NCI-H1694 (cell line): ENCODE data around the gene FASTKD3.
A peak's percentile ranks its signal among the peaks of the same experiment; 100 is the strongest.
"Not testable (repeated sequence)": the region's sequence is repeated elsewhere in the genome, so short reads cannot be mapped to it uniquely, and the experiment has no call there.

Experiments
- DNase-seq: peaks from one replicate; lab custom pipeline; 2025; lab: John Stamatoyannopoulos, UW

FASTKD3 gene, protein sequence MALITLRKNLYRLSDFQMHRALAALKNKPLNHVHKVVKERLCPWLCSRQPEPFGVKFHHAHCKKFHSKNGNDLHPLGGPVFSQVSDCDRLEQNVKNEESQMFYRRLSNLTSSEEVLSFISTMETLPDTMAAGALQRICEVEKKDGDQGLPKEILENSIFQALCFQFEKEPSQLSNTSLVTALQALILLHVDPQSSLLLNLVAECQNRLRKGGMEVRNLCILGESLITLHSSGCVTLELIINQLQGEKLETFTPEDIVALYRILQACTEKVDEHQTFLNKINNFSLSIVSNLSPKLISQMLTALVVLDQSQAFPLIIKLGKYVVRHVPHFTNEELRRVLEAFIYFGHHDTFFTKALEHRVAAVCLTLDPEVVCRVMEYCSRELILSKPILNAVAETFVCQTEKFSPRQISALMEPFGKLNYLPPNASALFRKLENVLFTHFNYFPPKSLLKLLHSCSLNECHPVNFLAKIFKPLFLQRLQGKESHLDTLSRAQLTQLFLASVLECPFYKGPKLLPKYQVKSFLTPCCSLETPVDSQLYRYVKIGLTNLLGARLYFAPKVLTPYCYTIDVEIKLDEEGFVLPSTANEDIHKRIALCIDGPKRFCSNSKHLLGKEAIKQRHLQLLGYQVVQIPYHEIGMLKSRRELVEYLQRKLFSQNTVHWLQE

DNA sequence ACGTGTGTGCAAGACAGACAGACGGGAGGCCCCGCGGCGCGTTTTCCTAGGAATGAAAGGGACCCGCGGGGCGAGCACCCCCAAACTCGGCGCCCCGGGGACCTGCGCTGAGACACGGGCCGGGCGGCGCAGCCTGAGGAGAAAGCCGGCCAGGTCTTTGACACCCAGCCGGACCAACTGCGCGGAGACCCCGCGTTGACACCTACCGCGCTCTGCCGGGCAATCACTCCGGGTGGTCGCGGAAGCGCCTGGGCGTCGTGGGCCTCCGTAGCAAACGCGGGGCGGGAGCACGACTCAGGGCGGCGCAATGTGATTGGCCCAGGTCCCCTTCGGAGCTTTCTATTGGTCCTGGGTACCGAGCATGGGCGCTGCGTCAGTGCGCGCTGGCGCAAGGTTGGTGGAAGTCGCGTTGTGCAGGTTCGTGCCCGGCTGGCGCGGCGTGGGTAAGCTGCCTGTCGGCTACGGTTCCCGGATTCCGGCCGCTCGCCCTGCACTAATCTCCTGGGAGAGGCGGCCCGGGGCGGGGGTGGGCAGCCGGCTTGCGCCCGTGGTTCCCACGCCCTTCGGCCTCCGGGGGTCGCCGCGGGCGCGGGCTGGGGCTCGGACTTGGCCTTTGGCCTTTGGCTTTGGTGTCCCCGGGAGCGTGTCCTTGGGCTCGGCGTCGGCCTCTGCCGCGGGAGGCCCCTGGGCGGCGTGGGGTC lies at the start of gene FASTKD3, which contains the start of gene MTRR:
FASTKD3 (minus strand) TSS at position 259 of the 701 bp plus-strand sequence. CDS start 948 bp downstream, outside the sequence.
MTRR (plus strand) TSS at position 376 of the 701 bp plus-strand sequence. CDS start 1,647 bp downstream, outside the sequence.
- DNase-seq = peak; percentile 94

DNA sequence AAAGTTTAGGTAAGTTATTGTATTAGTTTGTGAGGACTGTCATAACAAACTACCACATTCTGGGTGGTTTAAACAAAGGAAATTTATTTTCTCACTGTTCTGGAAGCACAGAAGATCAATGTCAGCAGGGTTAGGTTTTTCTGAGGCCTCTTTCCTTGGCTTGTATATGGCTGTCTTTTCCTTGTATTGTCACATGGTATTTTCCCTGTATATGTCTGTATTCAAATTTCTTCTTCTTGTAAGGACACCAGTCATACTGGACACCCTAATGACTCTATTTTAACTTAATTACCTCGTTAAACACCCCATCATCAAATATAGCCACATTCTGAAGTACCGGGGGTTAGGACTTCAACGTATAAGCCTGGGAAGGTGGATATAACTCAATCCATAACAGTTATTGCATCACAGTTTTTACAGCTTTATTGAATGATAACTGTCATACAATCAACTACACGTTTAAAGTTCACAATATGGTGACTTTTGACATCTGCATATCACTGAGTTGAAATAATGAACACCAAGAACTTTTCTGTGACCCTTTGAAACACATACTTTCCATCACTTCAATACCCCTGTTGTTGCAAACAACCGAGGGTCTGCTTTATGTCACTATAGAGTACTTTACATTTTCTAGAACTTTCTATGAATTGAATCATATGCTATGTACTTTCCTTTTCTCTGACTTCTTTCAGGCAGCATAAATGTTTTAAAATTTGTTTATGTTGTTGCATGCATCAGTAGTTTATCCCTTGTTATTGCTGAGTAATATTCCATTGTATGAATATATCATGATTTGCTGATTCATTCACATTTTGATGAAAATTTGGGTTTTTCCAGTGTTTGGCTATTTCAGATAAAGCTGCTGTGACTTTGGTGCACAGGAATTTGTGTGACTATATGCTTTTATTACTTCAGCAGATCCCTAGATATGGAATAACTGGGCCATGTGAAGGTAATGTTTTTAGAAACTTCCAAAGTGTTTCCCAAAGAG lies 48.6 kb upstream of the FASTKD3 start:
- DNase-seq = no peak

DNA sequence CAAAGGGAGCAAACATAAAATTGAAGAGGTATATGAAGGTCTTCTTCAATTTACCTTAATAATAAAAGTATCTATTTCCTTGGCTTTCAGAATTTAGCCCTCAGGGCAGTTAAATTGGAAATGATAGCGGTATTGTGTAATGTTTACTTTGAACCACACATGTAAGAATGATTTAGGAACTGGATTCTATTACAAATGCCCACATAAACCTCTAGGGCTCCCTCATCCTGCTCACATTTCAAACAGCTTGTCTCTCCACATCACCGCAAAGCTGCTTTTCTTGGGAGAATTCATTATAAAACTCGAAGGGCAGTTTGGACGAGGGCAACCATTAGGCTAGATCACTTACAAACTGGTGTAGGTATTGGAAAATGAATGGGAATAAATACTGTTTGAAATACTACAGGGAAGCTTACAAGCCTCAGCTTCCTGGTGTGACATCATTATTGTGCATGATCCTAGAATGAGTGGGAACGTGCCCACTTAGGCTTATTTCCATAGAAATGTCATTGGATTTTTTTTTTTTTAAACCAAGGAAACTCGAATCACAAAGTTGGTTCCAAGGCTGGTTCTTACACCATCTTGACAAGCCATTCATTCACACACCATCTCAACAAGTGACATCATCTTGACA lies 47.5 kb upstream of the FASTKD3 start:
- DNase-seq = no peak

DNA sequence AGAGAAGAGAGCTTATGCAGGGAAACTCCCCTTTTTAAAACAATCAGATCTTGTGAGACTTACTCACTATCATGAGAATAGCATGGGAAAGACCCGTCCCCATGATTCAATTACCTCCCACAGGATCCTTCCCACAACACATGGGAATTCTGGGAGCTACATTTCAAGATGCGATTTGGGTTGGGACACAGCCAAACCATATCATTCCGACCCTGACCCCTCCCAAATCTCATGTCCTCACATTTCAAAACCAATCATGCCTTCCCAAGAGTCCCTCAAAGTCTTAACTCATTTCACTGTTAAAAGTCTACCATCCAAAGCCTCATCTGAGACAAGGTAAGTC lies 42.6 kb upstream of the FASTKD3 start:
- DNase-seq = not testable (repeated sequence)

DNA sequence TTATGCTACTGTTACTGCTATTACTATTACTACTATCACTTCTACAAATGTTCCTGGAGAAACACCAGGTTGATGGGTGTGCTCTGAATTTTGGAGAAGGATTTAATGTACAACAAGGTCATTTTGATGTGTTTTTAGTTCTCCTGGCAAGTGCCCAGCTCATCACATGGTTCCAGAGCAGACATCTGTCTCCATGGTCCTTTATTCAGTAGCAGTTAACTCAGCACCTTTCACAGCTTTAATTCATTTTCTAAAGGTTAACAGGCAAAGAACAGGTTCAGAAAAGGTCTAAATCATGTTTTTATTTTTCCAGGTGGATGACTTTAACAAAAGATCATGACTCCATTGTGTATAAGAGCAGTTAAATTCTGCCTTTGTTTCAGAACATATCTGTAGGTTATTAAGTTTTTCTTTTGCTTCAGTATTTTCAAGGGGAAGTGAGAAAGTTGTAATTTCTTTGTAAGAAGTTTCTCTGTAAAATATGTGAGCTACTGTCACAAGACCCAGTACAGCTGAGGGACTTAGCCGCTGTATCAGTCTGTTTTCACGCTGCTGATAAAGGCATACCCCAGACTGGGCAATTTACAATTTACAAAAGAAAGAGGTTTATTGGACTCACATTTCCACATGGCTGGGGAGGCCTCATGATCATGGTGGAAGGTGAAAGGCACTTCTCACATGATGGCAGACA lies 42.1 kb upstream of the FASTKD3 start:
- DNase-seq = peak; percentile 47

DNA sequence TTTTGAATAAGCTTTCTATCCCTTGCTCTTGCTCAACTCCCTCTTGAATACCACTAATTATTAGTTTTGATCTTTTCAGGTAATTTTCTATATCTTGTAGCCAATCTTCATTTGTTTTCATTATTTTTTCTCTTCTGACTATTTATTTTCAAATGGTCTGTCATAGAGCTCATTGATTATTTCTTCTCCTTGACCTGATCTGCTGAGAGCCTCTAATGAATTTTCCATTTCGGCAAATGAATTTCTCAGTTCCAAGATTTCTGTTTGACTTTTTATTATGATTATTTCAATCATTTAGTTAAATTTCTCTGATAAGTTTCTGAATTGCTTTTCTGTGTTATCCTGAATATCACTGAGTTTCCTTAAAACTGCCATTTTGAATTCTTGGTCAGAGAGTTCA lies 39.5 kb upstream of the FASTKD3 start:
- DNase-seq = no peak

DNA sequence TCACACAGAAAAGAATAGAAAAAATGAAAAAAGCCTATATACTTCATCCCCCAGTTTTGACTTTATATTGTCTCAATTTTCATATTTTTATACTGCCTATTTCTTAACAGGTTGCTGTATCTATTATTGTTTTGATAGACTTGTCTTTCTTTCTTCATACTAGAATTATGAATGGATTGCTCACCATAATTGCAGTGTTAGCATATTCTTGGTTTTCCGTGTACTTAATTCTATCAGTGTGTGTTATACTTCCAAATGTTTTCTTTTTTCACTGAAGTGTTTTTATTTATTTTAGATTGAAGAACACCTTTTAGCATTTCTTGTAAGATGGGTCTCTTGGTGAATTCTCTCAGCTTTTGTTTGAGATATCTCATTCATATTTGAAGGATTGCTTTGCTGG lies 38.8 kb upstream of the FASTKD3 start:
- no peak for DNase-seq

DNA sequence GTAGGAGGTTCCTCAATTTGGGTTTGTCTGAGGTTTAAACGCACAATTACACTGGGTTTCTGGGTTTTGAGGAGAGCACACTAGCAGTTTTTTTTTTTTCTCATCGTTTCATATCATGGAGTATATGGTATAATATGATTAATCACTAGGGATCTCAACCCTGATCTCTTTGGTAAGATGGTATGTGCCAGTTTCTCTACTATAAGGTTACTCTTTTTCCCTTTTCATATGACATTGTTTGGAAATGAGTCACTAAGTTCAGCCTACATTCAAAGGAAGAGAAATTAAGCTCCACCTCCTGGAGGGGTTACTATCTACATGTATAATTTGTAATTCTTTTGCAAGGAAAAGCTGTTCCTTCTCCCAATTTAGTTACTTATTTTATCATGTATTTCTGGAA lies 35.3 kb upstream of the FASTKD3 start:
- DNase-seq = no peak

DNA sequence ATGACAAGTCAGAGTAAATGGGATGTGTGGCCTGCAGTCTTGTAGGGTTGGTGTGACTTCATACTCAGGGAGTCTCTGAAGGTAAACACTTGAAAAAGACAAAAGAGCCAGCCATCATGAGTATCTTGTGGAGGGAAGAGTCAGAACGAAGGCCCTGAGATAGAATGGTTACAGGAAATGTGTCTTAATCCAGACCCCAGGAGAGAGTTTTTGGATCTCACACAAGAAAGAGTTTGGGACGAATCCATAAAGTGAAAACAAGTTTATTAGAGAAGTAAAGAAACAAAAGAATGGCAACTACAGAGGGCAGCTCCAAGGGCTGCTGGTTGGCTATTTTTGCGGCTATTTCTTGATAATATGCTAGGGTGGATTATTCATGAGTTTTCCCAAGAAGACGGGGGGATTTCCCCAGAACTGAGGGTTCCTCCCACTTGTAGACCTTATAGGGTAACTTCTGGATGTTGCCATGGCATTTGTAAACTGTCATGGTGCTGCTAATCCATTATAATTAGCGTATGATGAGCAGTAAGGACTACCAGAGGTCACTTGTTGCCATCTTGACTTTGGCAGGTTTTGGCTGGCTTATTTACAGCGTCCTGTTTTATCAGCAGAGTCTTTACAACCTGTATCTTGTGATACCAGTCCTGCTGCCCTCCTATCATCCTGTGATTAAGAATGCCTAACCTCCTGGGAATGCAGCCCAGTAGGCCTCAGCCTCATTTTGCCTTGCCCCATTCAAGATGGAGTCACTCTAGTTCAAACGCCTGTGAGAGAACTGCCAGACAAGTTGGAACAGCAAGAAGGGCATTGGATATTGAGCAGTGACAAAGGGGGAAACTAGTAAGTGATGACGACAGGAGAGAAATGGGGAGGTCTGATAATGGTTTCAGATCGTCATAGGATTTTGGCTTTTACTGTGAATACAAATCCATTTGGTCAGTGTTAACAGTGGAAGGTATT lies 34.1 kb upstream of the FASTKD3 start:
- no peak for DNase-seq

DNA sequence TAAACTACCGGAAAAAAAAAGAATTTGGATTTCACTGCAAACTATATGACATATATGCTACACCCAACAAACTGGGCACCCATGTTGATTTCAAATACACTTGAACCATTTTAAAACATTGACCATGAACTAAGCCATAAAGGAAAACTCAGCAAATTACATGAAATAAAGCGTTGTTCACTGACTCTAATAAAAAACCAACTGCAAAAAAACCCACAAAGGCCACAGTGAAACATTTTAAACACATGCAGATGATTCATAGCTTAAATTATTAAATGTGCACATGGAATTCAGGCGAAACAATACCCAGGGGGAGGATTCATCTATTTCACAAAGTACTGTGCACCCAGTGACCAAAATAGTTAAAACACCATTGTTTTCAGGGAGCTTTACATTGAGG lies 33.4 kb upstream of the FASTKD3 start:
- no peak for DNase-seq

DNA sequence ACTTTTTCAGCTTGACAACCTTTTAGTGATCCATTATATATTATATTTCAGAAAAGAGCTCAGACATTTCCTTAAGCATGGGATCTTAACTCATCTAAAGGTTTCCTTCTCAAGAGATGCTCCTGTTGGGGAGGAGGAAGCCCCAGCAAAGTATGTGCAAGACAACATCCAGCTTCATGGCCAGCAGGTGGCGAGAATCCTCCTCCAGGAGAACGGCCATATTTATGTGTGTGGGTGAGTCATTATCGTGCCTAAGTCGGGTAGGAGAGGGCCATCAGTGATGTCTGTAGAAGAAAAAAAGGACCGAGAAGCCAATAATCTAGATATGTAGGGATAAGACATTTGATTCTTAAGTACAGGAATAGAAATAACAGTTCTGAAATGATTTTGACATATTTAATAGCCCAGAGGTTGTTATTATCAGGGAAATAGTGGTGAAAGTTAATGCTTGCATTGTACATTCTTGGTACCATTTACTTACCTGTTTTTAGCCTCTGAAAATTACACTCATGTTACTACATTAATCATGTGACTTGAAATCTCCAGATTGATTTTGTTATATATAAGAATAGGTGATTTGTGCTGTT lies 28.3 kb upstream of the FASTKD3 start:
- peak; percentile 41 for DNase-seq

DNA sequence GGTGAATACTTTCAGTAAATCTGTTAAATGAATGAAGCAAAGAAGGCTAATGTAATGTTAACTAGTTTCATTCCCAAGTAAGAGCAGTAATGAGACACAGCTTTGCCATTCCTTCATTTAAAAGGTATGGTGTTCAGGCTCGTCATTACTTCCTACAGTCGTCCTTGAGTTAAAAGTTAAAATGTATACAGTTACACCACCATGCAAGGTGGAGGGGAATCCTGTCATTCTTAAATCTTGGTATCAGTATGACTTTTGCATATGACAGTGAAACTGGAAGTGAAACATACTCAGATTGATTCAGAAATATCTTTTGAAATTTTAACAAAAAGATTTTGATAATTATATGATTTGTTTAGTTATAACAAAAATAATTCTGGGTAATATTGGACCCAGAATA lies 26.0 kb upstream of the FASTKD3 start:
- no peak for DNase-seq

DNA sequence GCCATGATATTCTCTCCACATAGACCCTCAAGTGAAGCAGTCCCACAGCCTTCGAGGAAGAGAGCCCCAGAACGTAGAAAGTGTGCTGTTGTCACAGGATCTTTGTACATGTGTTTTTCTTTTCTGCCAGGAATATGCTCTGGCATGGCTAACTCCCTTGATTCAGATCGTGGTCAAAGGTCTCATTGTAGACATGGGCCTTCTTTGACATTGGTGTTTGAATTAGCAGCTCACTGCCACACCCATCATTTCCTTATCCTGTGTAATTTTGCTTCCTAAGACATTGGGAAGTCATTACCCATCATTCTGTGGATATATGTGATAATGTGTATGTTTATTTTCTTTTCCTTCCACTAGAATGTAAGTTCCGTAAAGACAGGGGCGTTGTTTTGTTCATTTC lies 25.6 kb upstream of the FASTKD3 start:
- DNase-seq = no peak

DNA sequence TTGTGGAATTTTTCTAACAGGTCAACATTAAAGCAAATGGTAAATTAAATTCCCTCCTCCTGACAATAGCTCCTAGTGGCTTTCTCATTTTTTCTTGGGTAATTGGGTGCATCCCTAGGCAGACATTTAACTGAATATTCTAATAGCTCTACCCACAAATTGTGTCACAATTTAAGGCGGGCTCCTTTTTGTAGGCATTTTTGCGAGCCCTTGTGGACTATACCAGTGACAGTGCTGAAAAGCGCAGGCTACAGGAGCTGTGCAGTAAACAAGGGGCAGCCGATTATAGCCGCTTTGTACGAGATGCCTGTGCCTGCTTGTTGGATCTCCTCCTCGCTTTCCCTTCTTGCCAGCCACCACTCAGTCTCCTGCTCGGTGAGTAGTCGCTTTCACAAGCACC lies 20.1 kb upstream of the FASTKD3 start:
- DNase-seq = no peak

DNA sequence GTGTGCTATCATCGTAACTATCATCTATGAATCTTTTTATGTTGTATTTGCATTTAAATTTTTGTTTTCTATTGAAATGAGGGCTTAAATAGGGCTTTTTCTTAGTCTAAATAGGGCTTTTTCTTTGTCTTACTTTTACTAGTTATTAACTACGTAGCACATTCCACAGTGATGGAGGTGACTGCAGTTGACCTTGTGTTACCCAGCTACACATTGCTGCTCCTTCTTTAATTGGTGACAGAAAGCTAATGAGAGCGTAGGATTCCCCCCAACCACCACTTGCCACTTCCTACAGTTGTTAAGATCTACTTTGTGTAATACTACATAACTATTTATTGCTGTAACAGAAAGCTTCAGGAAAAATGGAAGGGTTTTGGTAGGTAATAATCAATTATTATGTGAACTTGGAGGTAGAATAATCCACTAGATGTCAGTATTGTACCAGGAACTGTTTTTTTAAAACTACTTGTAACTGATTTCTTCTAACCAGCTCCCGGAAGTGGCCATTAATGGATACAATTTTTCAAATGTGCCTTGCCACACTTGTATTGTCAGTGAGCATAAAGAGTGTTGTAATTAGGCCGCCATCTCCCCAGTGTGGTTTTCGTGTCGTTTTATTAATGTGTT lies 18.1 kb upstream of the FASTKD3 start:
- DNase-seq = peak; percentile 80

DNA sequence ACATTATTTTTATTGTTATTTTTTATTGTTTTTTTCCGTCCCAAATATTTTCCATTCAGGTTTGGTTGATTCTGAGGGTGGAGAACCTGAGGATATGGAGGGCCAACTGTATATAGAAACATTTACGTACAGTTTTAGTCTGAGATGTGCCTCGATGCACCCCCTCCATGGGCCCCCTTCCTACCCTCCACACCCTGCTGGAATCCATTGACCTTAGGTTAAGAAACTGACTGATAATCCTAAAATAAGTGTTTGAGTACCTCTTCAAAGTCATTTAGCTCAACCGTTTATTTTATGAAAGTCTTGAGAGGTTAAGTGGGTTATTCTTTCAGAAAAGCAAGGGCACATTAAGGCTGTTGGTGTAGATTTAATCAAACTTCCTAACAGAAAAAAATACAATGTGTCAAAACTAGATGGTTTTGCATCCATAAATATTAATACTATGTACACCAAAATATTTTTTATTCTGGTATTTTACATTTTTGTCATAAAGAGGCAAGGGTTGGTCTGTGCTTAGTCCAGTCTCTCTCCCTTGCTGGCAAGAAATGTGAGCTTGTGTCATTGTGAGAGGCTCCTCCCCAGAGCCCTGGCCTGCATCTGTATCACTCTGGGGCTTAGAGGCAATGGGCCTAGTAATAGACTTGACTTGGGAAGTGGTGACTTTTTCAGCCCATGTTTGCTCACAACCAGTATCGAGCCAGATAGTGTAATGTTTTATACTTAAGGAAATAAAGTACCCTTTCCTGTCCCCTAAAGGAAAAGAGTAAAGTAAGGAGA lies 15.8 kb upstream of the FASTKD3 start:
- no peak for DNase-seq

DNA sequence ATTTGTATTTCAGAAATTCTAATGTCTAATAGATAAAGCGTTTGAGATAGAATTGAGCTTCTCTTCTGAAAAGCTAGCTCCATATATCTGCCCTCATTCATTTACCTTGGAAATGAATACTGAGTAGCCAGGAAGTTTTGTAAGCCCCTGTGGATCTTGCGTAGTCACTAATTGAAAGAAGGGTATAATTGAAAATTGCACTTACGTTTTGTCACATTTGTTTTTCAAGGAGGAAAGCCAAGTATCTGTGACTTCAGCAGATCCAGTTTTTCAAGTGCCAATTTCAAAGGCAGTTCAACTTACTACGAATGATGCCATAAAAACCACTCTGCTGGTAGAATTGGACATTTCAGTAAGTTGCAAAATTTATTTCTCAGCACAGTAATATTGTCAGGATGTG lies 14.1 kb upstream of the FASTKD3 start:
- DNase-seq = no peak

DNA sequence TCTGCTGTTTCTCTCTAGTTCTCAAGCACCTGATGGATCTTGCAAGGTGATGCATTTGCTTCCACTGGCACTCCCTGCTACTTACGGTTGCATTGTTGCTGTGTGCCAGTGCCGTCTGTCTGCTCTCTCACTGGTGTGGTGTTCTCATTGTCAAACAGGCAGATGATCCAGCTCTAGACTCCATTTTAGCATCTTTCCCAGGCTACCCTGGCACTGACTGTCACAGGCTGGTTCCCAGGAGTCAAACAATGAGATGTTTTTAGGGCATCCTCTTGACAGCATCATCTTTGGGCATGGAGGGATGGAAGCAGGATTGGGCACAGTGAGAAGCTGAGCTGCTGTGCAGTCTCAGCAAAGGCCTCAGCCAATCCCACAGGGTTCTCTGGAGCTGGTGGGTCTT lies 13.0 kb upstream of the FASTKD3 start:
- DNase-seq = no peak
